ENCODE data around the gene DAB1.
A peak's percentile ranks its signal among the peaks of the same experiment; 100 is the strongest.

Gene DAB1

GRCh38 chr1:57423656-57424211 lies at the start of gene DAB1:
TSS of gene DAB1 (minus strand) at chr1:57424060. CDS start at chr1:57291030, 133,030 bp downstream.
- peak; percentile 12 for DNase-seq

GRCh38 chr1:57473448-57473847 lies 49.6 kb upstream of the DAB1 start:
- DNase-seq = no peak

GRCh38 chr1:57471995-57472394 lies 48.1 kb upstream of the DAB1 start:
- no peak for DNase-seq

- no peak for DNase-seq
These were observed 46.2 kb upstream of the DAB1 start for GRCh38 chr1:57470036-57470435.

- DNase-seq = no peak
These were observed 45.0 kb upstream of the DAB1 start for GRCh38 chr1:57468641-57469523.

- DNase-seq = no peak
These were observed 44.0 kb upstream of the DAB1 start for GRCh38 chr1:57467830-57468229.

- DNase-seq = no peak
These were observed 40.9 kb upstream of the DAB1 start for GRCh38 chr1:57464756-57465155.

- no peak for DNase-seq
These were observed 39.5 kb upstream of the DAB1 start for GRCh38 chr1:57463343-57463742.

GRCh38 chr1:57461405-57461804 lies 37.5 kb upstream of the DAB1 start:
- DNase-seq = no peak

- DNase-seq = no peak
These were observed 27.7 kb upstream of the DAB1 start for GRCh38 chr1:57451516-57451915.

- no peak for DNase-seq
These were observed 27.1 kb upstream of the DAB1 start for GRCh38 chr1:57450981-57451380.

- no peak for DNase-seq
These were observed 23.7 kb upstream of the DAB1 start for GRCh38 chr1:57447551-57447950.

GRCh38 chr1:57443004-57443403 lies 19.1 kb upstream of the DAB1 start:
- DNase-seq = no peak

GRCh38 chr1:57440096-57440495 lies 16.2 kb upstream of the DAB1 start:
- no peak for DNase-seq

GRCh38 chr1:57431400-57431799 lies 7.5 kb upstream of the DAB1 start:
- no peak for DNase-seq

- no peak for DNase-seq
These were observed 569 bp upstream of the DAB1 start for GRCh38 chr1:57424231-57425027.

- no peak for DNase-seq
These were observed 665 bp downstream of the DAB1 start for GRCh38 chr1:57423135-57423655.

- no peak for DNase-seq
These were observed 1.4 kb downstream of the DAB1 start for GRCh38 chr1:57422271-57423134.

GRCh38 chr1:57421806-57422205 lies 2.1 kb downstream of the DAB1 start:
- no peak for DNase-seq

GRCh38 chr1:57420981-57421785 lies 2.7 kb downstream of the DAB1 start:
- DNase-seq = no peak

GRCh38 chr1:57418971-57419370 lies 4.9 kb downstream of the DAB1 start:
- no peak for DNase-seq

GRCh38 chr1:57411262-57411661 lies 12.6 kb downstream of the DAB1 start:
- DNase-seq = no peak
